Measurements from ENCODE around the gene CSTF3.
"Not testable (repeated sequence)": the region's sequence is repeated elsewhere in the genome, so short reads cannot be mapped to it uniquely, and the experiment has no call there.

Gene CSTF3

DNA sequence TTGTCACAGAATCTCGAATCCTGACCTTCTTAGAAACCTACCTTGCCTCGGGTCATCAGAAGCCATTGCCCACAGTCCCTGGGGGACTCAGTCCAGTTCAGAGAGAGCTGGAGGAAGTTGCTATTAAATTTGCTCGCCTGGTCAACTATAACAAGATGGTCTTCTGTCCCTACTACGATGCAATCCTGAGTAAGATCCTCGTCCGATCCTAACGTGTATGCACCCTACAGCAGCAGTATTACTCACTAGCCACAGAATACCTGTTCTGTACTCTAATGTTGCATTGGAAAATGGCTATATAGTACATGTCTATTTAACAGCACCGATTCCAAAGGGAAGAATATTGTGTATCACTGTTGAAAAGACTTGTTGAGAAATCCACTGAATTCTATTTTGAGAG is 88.8 kb downstream of the CSTF3 start:
- DNase-seq, result no peak

GRCh38 chr11:33068611-33069340 is 92.5 kb downstream of the CSTF3 start:
- no peak for DNase-seq

DNA sequence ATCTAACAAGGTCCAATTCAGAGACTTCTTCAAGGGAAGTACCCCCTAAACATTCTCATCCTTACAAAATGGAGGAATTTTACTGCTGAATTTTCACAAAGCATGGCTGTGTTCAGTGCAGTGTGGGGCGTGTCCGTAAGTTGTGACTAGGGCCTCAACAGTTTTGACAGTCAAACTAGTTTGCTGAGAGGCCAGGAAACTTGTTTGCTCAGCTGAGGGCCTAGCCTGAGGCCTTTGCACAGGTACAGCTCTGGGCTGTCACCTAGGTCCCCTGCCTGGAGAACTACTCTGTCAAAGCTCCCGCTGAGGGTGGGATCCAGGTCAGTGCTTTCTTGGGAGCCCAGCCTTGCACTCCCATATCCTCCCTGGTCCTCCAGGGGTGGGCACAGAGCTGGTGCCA is 94.0 kb downstream of the CSTF3 start:
- no peak for DNase-seq

GRCh38 chr11:33065445-33066178 is 95.7 kb downstream of the CSTF3 start:
- DNase-seq, result peak; percentile 67

GRCh38 chr11:33064866-33065265 is 96.4 kb downstream of the CSTF3 start:
- DNase-seq, result no peak

GRCh38 chr11:33064033-33064825 is 97.1 kb downstream of the CSTF3 start:
- DNase-seq, result no peak

GRCh38 chr11:33063326-33063881 is 97.9 kb downstream of the CSTF3 start:
- no peak for DNase-seq

GRCh38 chr11:33062137-33062536 is 99.1 kb downstream of the CSTF3 start:
- no peak for DNase-seq

DNA sequence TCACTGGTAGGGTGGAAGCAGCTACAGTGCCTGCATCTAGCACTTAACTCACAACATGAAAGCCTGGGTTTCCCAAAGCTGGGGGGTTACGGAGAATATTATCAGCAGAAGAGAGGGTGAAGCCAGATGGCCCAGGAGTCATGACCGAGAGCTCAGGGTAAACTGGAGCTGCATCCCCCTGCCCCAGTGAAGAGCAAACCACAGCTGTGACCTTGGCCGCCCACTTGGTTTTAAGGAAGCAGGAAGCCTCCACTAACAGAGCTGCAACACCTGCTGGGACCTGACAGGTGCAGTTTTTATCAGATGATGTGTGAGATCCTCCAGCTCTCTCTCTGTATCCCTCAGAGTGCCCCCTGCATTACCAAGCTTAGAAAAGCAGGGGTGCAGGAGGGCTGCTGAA is 101.0 kb downstream of the CSTF3 start:
- no peak for DNase-seq

- no peak for DNase-seq
Observed at GRCh38 chr11:33059331-33060007, 101.8 kb downstream of the CSTF3 start.

GRCh38 chr11:33057284-33057683 is 104.0 kb downstream of the CSTF3 start:
- DNase-seq, result no peak

- DNase-seq, result no peak
Observed at GRCh38 chr11:33055375-33055774, 105.9 kb downstream of the CSTF3 start.

DNA sequence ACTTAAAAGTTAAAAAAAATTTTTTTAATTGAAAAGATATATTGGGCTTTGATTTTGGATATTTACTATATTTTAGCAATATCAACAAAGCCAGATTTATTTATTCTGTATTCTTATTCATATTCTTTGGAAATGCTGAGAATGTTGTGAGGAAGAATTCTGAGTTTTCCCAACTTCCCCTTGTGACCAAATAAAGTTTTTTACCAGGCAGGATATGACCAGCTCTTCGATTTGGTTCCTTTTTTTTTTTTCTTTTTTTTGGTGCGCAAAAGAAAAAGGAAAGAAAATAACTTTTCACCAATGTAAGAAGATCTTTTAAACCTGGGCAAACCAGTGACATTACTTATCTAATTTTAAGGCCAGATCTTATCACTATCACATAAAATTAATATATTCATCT is 109.0 kb downstream of the CSTF3 start:
- no peak for DNase-seq

DNA sequence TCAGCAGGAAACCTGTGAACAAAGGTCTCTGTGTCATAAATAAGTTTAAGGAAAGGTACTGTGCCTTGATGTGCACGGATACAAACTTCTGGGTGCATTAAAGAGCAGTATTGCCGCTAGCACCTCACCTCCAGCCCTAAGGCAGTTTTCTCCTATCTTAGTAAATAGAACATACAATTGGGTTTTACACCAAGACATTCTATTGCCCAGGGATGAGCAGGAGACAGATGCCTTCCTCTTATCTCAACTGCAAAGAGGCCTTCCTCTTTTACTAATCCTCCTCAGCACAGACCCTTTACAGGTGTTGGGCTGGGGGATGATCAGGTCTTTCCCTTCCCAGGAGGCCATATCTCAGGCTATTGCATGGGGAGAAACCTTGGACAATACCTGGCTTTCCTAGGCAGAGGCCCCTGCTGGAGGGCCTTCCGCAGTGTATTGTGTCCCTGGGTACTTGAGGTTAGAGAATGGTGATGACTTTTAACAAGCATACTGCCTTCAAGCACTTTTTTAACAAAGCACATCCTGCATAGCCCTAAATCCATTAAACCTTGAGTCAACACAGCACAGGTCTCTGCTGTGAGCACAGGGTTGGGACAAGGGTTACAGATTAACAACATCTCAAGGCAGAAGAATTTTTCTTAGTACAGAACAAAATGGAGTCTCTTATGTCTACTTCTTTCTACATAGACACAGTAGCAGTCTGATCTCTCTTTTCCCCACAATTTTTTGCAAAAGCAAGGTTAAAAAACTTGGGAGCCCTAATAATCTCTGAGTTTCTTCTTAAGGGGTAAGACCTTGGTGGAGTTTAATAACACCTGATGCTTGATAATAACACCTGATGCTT is 111.5 kb downstream of the CSTF3 start:
- not testable (repeated sequence) for DNase-seq

- DNase-seq, result not testable (repeated sequence)
Observed at GRCh38 chr11:33048701-33049100, 112.6 kb downstream of the CSTF3 start.

DNA sequence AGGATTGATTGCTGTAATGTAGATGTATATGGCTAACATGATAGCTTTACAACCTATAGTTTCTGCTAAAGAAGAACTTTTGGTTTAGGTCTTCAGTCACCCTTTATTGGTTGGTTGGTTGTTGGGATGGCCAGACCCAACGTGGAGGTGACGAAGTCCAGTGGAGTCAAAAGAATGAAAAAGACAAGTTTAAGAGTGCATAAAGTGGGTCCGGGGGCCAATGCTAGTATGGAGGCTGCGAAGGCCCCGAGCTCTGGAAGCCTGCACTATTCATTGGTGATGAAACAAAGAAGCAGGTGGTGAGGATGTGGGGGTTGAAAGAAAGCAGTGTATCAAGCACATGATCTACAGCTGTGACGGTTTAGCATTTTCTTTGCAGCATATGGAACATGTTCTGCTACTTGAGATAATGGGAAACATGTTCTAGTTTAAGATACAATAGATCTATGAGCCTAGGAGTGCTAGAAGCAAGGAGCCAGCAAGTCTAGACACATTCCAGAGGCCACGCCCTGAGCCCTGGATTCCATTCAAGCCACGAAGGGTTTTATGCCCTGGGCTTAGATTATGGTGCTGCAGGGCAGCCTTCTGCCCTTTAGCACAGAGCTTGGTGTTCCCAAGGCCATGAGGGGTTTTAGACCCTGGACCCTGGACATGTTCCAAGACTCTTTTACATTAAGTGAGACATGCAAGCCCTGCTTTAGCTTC is 115.6 kb downstream of the CSTF3 start:
- no peak for DNase-seq

GRCh38 chr11:33044285-33044756 is 117.0 kb downstream of the CSTF3 start:
- DNase-seq, result no peak

DNA sequence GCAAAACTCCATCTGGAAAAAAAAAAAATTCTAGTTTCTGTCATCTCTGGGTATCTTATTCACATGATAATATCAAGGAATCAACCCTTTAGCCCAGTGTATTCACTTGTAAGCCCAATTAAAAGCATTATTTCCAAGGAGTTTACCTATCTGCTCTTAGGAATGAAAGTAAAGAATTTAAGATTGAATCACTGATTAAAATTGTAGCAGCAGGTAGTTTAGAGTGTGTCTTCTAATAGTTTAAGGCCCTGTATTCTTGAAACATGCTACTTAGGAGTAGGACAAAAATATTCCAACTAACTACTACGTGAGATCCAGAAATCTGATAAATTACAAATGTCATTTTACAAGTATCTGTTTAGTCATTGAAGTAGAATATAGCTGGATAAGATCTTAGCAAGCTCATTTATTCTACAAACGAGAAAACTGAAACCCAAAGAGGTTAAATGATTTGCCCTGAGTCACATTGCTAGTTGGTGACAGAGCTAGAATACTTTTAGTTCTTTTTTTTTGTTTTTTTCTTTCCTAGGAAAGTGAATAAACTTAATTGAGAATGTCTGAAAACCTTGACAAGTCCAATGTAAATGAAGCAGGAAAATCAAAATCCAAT is 118.0 kb downstream of the CSTF3 start:
- DNase-seq, result no peak

GRCh38 chr11:33040862-33041453 is 120.3 kb downstream of the CSTF3 start:
- no peak for DNase-seq

All from femur (tissue), 1 donor.